GM19372 (cell line): Measurements from ENCODE around the gene SPC25.

ENCODE experiments used
- ATAC-seq: cut with Tn5 transposase; IDR thresholded peaks from one replicate; pipeline ENCODE4 v1.9.1; 2021; ENCODE audit warnings: mild to moderate bottlenecking, low read depth, moderate library complexity; ENCODE audit not compliant: unreplicated experiment

Gene SPC25

GRCh38 chr2:168850846-168851245, 39.4 kb downstream of the SPC25 start:
- ATAC-seq, result no peak

GRCh38 chr2:168849610-168850009, 40.6 kb downstream of the SPC25 start:
- no peak for ATAC-seq

GRCh38 chr2:168848225-168848624, 42.0 kb downstream of the SPC25 start:
- ATAC-seq, result no peak

- no peak for ATAC-seq
These were observed 47.0 kb downstream of the SPC25 start for GRCh38 chr2:168843253-168843652.

GRCh38 chr2:168841445-168841844, 48.8 kb downstream of the SPC25 start:
- ATAC-seq, result no peak

GRCh38 chr2:168835969-168836368, 54.3 kb downstream of the SPC25 start:
- ATAC-seq, result no peak

GRCh38 chr2:168831662-168832061, 58.6 kb downstream of the SPC25 start:
- no peak for ATAC-seq

- no peak for ATAC-seq
These were observed 59.3 kb downstream of the SPC25 start for GRCh38 chr2:168830958-168831357.

GRCh38 chr2:168825126-168825525, 65.1 kb downstream of the SPC25 start:
- no peak for ATAC-seq

- ATAC-seq, result no peak
These were observed 68.2 kb downstream of the SPC25 start for GRCh38 chr2:168821992-168822391.

GRCh38 chr2:168821577-168821976, 68.7 kb downstream of the SPC25 start:
- ATAC-seq, result no peak
